ENCODE results near the gene CPAMD8. TPM values are rescaled to one million over a fixed set of nuclear protein-coding genes. Genes with fewer than 3 reads are reported as not detected.
A peak's percentile ranks its signal among the peaks of the same experiment; 100 is the strongest.

CPAMD8 gene
- total and polyA plus RNA-seq, 5 experiments from 2014 or later: 0.89 to 7.5 (median 2.1) TPM

- POLR2A ChIA-PET: no interaction called here
- Mint-ChIP-seq H3K27ac (peak overlapping the region in 1 of 10 donors; percentile 38), H3K36me3 (peaks cover 9 to 43% (median 28%) of the 10 kb centered on the region in 3 donors), H3K27me3 (no peaks in the 10 kb centered on the region), H3K4me1 (peaks cover 11 to 27% (median 20%) of the 10 kb centered on the region in 4 donors), H3K4me3 (no peak overlapping the region), H3K9me3 (peaks cover 0 to 7% (median 0%) of the 10 kb centered on the region in 9 donors)
- DNase-seq (no peak), ATAC-seq (no peak)
These were observed 34.6 kb upstream of the CPAMD8 start for GRCh38 chr19:17061205-17061604.

GRCh38 chr19:17060802-17061201, 34.2 kb upstream of the CPAMD8 start:
- Mint-ChIP-seq H3K4me1 (peaks cover 11 to 26% (median 20%) of the 10 kb centered on the region in 4 donors), H3K27ac (no peak overlapping the region), H3K9me3 (peaks cover 0 to 7% (median 0%) of the 10 kb centered on the region in 9 donors), H3K4me3 (no peak overlapping the region), H3K27me3 (no peaks in the 10 kb centered on the region), H3K36me3 (peaks cover 9 to 47% (median 28%) of the 10 kb centered on the region in 3 donors)
- no peak for ATAC-seq
- DNase-seq: no peak
- POLR2A ChIA-PET: interaction anchor here (0.7 kb wide), 1 partner anchor 544 kb away, joined by 4 read pairs; no protein-coding TSS in a partner anchor

- Mint-ChIP-seq H3K4me1 (peaks cover 0 to 4% (median 2%) of the 10 kb centered on the region in 4 donors), H3K9me3 (peaks cover 0 to 7% (median 0%) of the 10 kb centered on the region in 9 donors), H3K27ac (no peak overlapping the region), H3K27me3 (no peaks in the 10 kb centered on the region), H3K36me3 (peaks cover 9 to 70% (median 31%) of the 10 kb centered on the region in 3 donors), H3K4me3 (no peak overlapping the region)
- POLR2A ChIA-PET: no interaction called here
- no peak for ATAC-seq
- no peak for DNase-seq
These were observed 31.6 kb upstream of the CPAMD8 start for GRCh38 chr19:17058236-17058635.

GRCh38 chr19:17055636-17056035, 29.0 kb upstream of the CPAMD8 start:
- Mint-ChIP-seq H3K27ac (no peak overlapping the region), H3K4me3 (no peak overlapping the region), H3K4me1 (peaks cover 0 to 2% (median under 1%) of the 10 kb centered on the region in 4 donors), H3K9me3 (peaks cover 0 to 7% (median 0%) of the 10 kb centered on the region in 9 donors), H3K36me3 (peaks cover 9 to 82% (median 29%) of the 10 kb centered on the region in 3 donors), H3K27me3 (no peaks in the 10 kb centered on the region)
- no peak for ATAC-seq
- no peak for DNase-seq
- POLR2A ChIA-PET: interaction anchor here (1.3 kb wide), 1 partner anchor 181 kb away, joined by 3 read pairs; no protein-coding TSS in a partner anchor

GRCh38 chr19:17054746-17055145, 28.1 kb upstream of the CPAMD8 start:
- Mint-ChIP-seq H3K4me3 (no peak overlapping the region), H3K9me3 (peaks cover 0 to 7% (median 0%) of the 10 kb centered on the region in 9 donors), H3K36me3 (peaks cover 9 to 82% (median 26%) of the 10 kb centered on the region in 3 donors), H3K27me3 (no peaks in the 10 kb centered on the region), H3K27ac (no peak overlapping the region), H3K4me1 (peaks cover 0 to 2% (median 0%) of the 10 kb centered on the region in 4 donors)
- no peak for ATAC-seq
- no peak for DNase-seq
- POLR2A ChIA-PET: no interaction called here

GRCh38 chr19:17052439-17052838, 25.8 kb upstream of the CPAMD8 start:
- Mint-ChIP-seq H3K4me1 (no peaks in the 10 kb centered on the region), H3K9me3 (no peaks in the 10 kb centered on the region), H3K36me3 (peaks cover 0 to 79% (median 5%) of the 10 kb centered on the region in 3 donors), H3K4me3 (no peak overlapping the region), H3K27ac (peak overlapping the region in 4 of 10 donors; percentile 24 to 75 (median 54)), H3K27me3 (no peaks in the 10 kb centered on the region)
- DNase-seq (peak in 7 of 10 donors; percentile 10 to 48 (median 31)), ATAC-seq (peak in 1 of 2 donors; percentile 49)
- POLR2A ChIA-PET: no interaction called here

- H3K9me3 Mint-ChIP-seq: no peaks in the 10 kb centered on the region
- H3K4me1 Mint-ChIP-seq: no peaks in the 10 kb centered on the region
- POLR2A ChIA-PET: interaction anchor here (0.6 kb wide), 1 partner anchor 36 kb away, joined by 4 read pairs; no protein-coding TSS in a partner anchor
- H3K27me3 Mint-ChIP-seq: no peaks in the 10 kb centered on the region
- H3K36me3 Mint-ChIP-seq: peaks cover 0 to 67% (median 5%) of the 10 kb centered on the region in 3 donors
- H3K4me3 Mint-ChIP-seq: no peak overlapping the region
- peak overlapping the region in 1 of 10 donors; percentile 45 for H3K27ac Mint-ChIP-seq
- DNase-seq (no peak), ATAC-seq (no peak)
These were observed 23.2 kb upstream of the CPAMD8 start for GRCh38 chr19:17049711-17050280.

- Mint-ChIP-seq H3K27me3 (no peaks in the 10 kb centered on the region), H3K9me3 (no peaks in the 10 kb centered on the region), H3K4me1 (no peaks in the 10 kb centered on the region), H3K36me3 (peaks cover 0 to 59% (median 3%) of the 10 kb centered on the region in 3 donors), H3K4me3 (no peak overlapping the region), H3K27ac (peak overlapping the region in 4 of 10 donors; percentile 29 to 76 (median 56))
- POLR2A ChIA-PET: no interaction called here
- no peak for ATAC-seq
- DNase-seq: no peak
These were observed 22.4 kb upstream of the CPAMD8 start for GRCh38 chr19:17048885-17049453.

- POLR2A ChIA-PET: interaction anchor here (0.5 kb wide), 1 partner anchor 207 kb away, joined by 6 read pairs; no protein-coding TSS in a partner anchor
- Mint-ChIP-seq H3K27ac (peak overlapping the region in 2 of 10 donors; percentile 49 to 50), H3K4me1 (peaks cover 0 to 2% (median 0%) of the 10 kb centered on the region in 4 donors), H3K36me3 (peaks cover 0 to 34% (median under 1%) of the 10 kb centered on the region in 3 donors), H3K27me3 (no peaks in the 10 kb centered on the region), H3K9me3 (no peaks in the 10 kb centered on the region), H3K4me3 (no peak overlapping the region)
- ATAC-seq: no peak
- DNase-seq: no peak
These were observed 19.4 kb upstream of the CPAMD8 start for GRCh38 chr19:17045907-17046502.

- H3K4me1 Mint-ChIP-seq: peaks cover 0 to 2% (median 0%) of the 10 kb centered on the region in 4 donors
- H3K27ac Mint-ChIP-seq: peak overlapping the region in 2 of 10 donors; percentile 39 to 46
- no peaks in the 10 kb centered on the region for H3K9me3 Mint-ChIP-seq
- ATAC-seq (no peak), DNase-seq (no peak)
- no peak overlapping the region for H3K4me3 Mint-ChIP-seq
- POLR2A ChIA-PET: no interaction called here
- H3K27me3 Mint-ChIP-seq: peaks cover 2 to 11% (median 3%) of the 10 kb centered on the region in 5 donors
- peaks cover 0 to 13% (median 0%) of the 10 kb centered on the region in 3 donors for H3K36me3 Mint-ChIP-seq
These were observed 17.1 kb upstream of the CPAMD8 start for GRCh38 chr19:17043744-17044143.

- H3K36me3 Mint-ChIP-seq: no peaks in the 10 kb centered on the region
- ATAC-seq: no peak
- H3K4me3 Mint-ChIP-seq: no peak overlapping the region
- peaks cover 0 to 2% (median 0%) of the 10 kb centered on the region in 4 donors for H3K4me1 Mint-ChIP-seq
- DNase-seq: no peak
- H3K27ac Mint-ChIP-seq: peak overlapping the region in 1 of 10 donors; percentile 40
- no peaks in the 10 kb centered on the region for H3K9me3 Mint-ChIP-seq
- POLR2A ChIA-PET: no interaction called here
- H3K27me3 Mint-ChIP-seq: peaks cover 2 to 14% (median 9%) of the 10 kb centered on the region in 5 donors
These were observed 15.4 kb upstream of the CPAMD8 start for GRCh38 chr19:17041976-17042375.

- Mint-ChIP-seq H3K27me3 (peaks cover 2 to 14% (median 11%) of the 10 kb centered on the region in 5 donors), H3K36me3 (no peaks in the 10 kb centered on the region), H3K9me3 (no peaks in the 10 kb centered on the region), H3K4me1 (peaks cover 0 to 2% (median 0%) of the 10 kb centered on the region in 4 donors), H3K27ac (no peak overlapping the region), H3K4me3 (no peak overlapping the region)
- DNase-seq (no peak), ATAC-seq (no peak)
- POLR2A ChIA-PET: interaction anchor here (0.5 kb wide), 1 partner anchor 379 kb away, joined by 10 read pairs; no protein-coding TSS in a partner anchor
These were observed 11.4 kb upstream of the CPAMD8 start for GRCh38 chr19:17037966-17038500.

Measured in naive thymus-derived CD8-positive, alpha-beta T cell (primary cell).